Measurements from ENCODE around the gene PARP9.

PARP9 gene

GRCh38 chr3:122598151-122598550, 34.1 kb upstream of the PARP9 start:
- Histone ChIP-seq H4K91ac (ENCODE audit: low read depth, low read length, poor library complexity) (no peak overlapping the region), H3K36me3 (replicated peaks in 1 of 2; ENCODE audit: control insufficient read depth in 2 of 2, insufficient read depth in 2 of 2, low read length in 2 of 2) (no peaks in the 10 kb centered on the region), H3K4me1 (ENCODE audit: control insufficient read depth in 2 of 2, insufficient read depth in 1 of 2, low read depth in 1 of 2, low read length in 2 of 2) (no peaks in the 10 kb centered on the region), H3K4ac (ENCODE audit: low read length) (no peak overlapping the region), H3K79me1 (ENCODE audit: low read depth, low read length) (no peaks in the 10 kb centered on the region), H3K9me3 (replicated peaks in 1 of 2; ENCODE audit: control insufficient read depth in 2 of 2, insufficient read depth in 1 of 2, low read depth in 1 of 2, low read length in 2 of 2) (no peaks in the 10 kb centered on the region), H3K18ac (ENCODE audit: low read length) (no peak overlapping the region), H2BK12ac (ENCODE audit: low read length) (no peak overlapping the region), H3K14ac (ENCODE audit: low read length) (no peak overlapping the region), H2BK120ac (ENCODE audit: low read depth, low read length) (no peak overlapping the region), H3K27me3 (ENCODE audit: control insufficient read depth in 3 of 3, insufficient read depth in 3 of 3, low read depth in 1 of 3, low read length in 3 of 3) (peaks cover 0 to 4% (median 0%) of the 10 kb centered on the region in 3 experiments), H2BK5ac (ENCODE audit: low read length) (no peak overlapping the region), H3K4me3 (ENCODE audit: low read length in 2 of 2) (no peak overlapping the region), H3K4me2 (ENCODE audit: insufficient read depth, low read length, poor library complexity, severe bottlenecking) (no peak overlapping the region), H2AFZ (ENCODE audit: low read length) (no peak overlapping the region), H3K9ac (ENCODE audit: low read depth, low read length, poor library complexity) (no peak overlapping the region), H2AK5ac (ENCODE audit: low read depth, low read length) (no peak overlapping the region), H2BK15ac (ENCODE audit: low read length) (no peak overlapping the region), H4K8ac (ENCODE audit: low read depth, low read length) (no peak overlapping the region), H3K23ac (ENCODE audit: low read depth, low read length, poor library complexity) (no peak overlapping the region), H3K27ac (replicated peaks; ENCODE audit: low read length) (no peak overlapping the region)
- DNase-seq (ENCODE audit: low spot score), result no peak
- WGBS, 2 donors (ENCODE audit: extremely low coverage in 2 of 2, insufficient read length in 2 of 2, insufficient replicate concordance in 1 of 2), result no CpG with 5 or more reads among the region's 3 CpGs

- no peak for DNase-seq (ENCODE audit: low spot score)
These were observed 29.9 kb upstream of the PARP9 start for GRCh38 chr3:122594025-122594424.

GRCh38 chr3:122590610-122591009, 26.5 kb upstream of the PARP9 start:
- Histone ChIP-seq H3K14ac (ENCODE audit: low read length) (no peak overlapping the region), H3K79me1 (ENCODE audit: low read depth, low read length) (no peaks in the 10 kb centered on the region), H3K27ac (replicated peaks; ENCODE audit: low read length) (no peak overlapping the region), H2BK15ac (ENCODE audit: low read length) (no peak overlapping the region), H4K91ac (ENCODE audit: low read depth, low read length, poor library complexity) (no peak overlapping the region), H3K4ac (ENCODE audit: low read length) (no peak overlapping the region), H2AK5ac (ENCODE audit: low read depth, low read length) (no peak overlapping the region), H2BK12ac (ENCODE audit: low read length) (no peak overlapping the region), H2AFZ (ENCODE audit: low read length) (no peak overlapping the region), H3K18ac (ENCODE audit: low read length) (no peak overlapping the region), H3K9me3 (replicated peaks in 1 of 2; ENCODE audit: control insufficient read depth in 2 of 2, insufficient read depth in 1 of 2, low read depth in 1 of 2, low read length in 2 of 2) (no peaks in the 10 kb centered on the region), H3K23ac (ENCODE audit: low read depth, low read length, poor library complexity) (no peak overlapping the region), H3K9ac (ENCODE audit: low read depth, low read length, poor library complexity) (no peak overlapping the region), H4K8ac (ENCODE audit: low read depth, low read length) (no peak overlapping the region), H3K4me2 (ENCODE audit: insufficient read depth, low read length, poor library complexity, severe bottlenecking) (no peak overlapping the region), H3K27me3 (ENCODE audit: control insufficient read depth in 3 of 3, insufficient read depth in 3 of 3, low read depth in 1 of 3, low read length in 3 of 3) (no peaks in the 10 kb centered on the region), H2BK120ac (ENCODE audit: low read depth, low read length) (no peak overlapping the region), H3K36me3 (replicated peaks in 1 of 2; ENCODE audit: control insufficient read depth in 2 of 2, insufficient read depth in 2 of 2, low read length in 2 of 2) (no peaks in the 10 kb centered on the region), H2BK5ac (ENCODE audit: low read length) (no peak overlapping the region), H3K4me1 (ENCODE audit: control insufficient read depth in 2 of 2, insufficient read depth in 1 of 2, low read depth in 1 of 2, low read length in 2 of 2) (no peaks in the 10 kb centered on the region), H3K4me3 (ENCODE audit: low read length in 2 of 2) (no peak overlapping the region)
- no peak for DNase-seq (ENCODE audit: low spot score)
- no CpG with 5 or more reads among the region's 2 CpGs for WGBS, 2 donors (ENCODE audit: extremely low coverage in 2 of 2, insufficient read length in 2 of 2, insufficient replicate concordance in 1 of 2)

More at GRCh38 chr3:122594025-122594424, 29.9 kb upstream of the PARP9 start:
- Histone ChIP-seq H3K9ac (ENCODE audit: low read depth, low read length, poor library complexity) (no peak overlapping the region), H3K4me3 (ENCODE audit: low read length in 2 of 2) (no peak overlapping the region), H3K79me1 (ENCODE audit: low read depth, low read length) (no peaks in the 10 kb centered on the region), H3K14ac (ENCODE audit: low read length) (no peak overlapping the region), H3K36me3 (replicated peaks in 1 of 2; ENCODE audit: control insufficient read depth in 2 of 2, insufficient read depth in 2 of 2, low read length in 2 of 2) (no peaks in the 10 kb centered on the region), H3K4ac (ENCODE audit: low read length) (no peak overlapping the region), H2BK15ac (ENCODE audit: low read length) (no peak overlapping the region), H3K9me3 (replicated peaks in 1 of 2; ENCODE audit: control insufficient read depth in 2 of 2, insufficient read depth in 1 of 2, low read depth in 1 of 2, low read length in 2 of 2) (no peaks in the 10 kb centered on the region), H3K23ac (ENCODE audit: low read depth, low read length, poor library complexity) (no peak overlapping the region), H4K91ac (ENCODE audit: low read depth, low read length, poor library complexity) (no peak overlapping the region), H2AK5ac (ENCODE audit: low read depth, low read length) (no peak overlapping the region), H3K4me1 (ENCODE audit: control insufficient read depth in 2 of 2, insufficient read depth in 1 of 2, low read depth in 1 of 2, low read length in 2 of 2) (no peaks in the 10 kb centered on the region), H3K18ac (ENCODE audit: low read length) (no peak overlapping the region), H2BK5ac (ENCODE audit: low read length) (no peak overlapping the region), H2AFZ (ENCODE audit: low read length) (no peak overlapping the region), H4K8ac (ENCODE audit: low read depth, low read length) (no peak overlapping the region), H3K4me2 (ENCODE audit: insufficient read depth, low read length, poor library complexity, severe bottlenecking) (no peak overlapping the region), H2BK12ac (ENCODE audit: low read length) (no peak overlapping the region), H3K27me3 (ENCODE audit: control insufficient read depth in 3 of 3, insufficient read depth in 3 of 3, low read depth in 1 of 3, low read length in 3 of 3) (no peaks in the 10 kb centered on the region), H3K27ac (replicated peaks; ENCODE audit: low read length) (no peak overlapping the region), H2BK120ac (ENCODE audit: low read depth, low read length) (no peak overlapping the region)

- no peak overlapping the region for H2BK12ac ChIP-seq (ENCODE audit: low read length)
- no peaks in the 10 kb centered on the region for H3K79me1 ChIP-seq (ENCODE audit: low read depth, low read length)
- no peak overlapping the region for H3K14ac ChIP-seq (ENCODE audit: low read length)
- no peaks in the 10 kb centered on the region for H3K9me3 ChIP-seq (replicated peaks in 1 of 2; ENCODE audit: control insufficient read depth in 2 of 2, insufficient read depth in 1 of 2, low read depth in 1 of 2, low read length in 2 of 2)
- H2BK5ac ChIP-seq (ENCODE audit: low read length), result no peak overlapping the region
- H3K27ac ChIP-seq (replicated peaks; ENCODE audit: low read length), result no peak overlapping the region
- DNase-seq (ENCODE audit: low spot score), result no peak
- H3K18ac ChIP-seq (ENCODE audit: low read length), result no peak overlapping the region
- no peak overlapping the region for H4K91ac ChIP-seq (ENCODE audit: low read depth, low read length, poor library complexity)
- H3K4me3 ChIP-seq (ENCODE audit: low read length in 2 of 2), result no peak overlapping the region
- no peaks in the 10 kb centered on the region for H3K27me3 ChIP-seq (ENCODE audit: control insufficient read depth in 3 of 3, insufficient read depth in 3 of 3, low read depth in 1 of 3, low read length in 3 of 3)
- H2AFZ ChIP-seq (ENCODE audit: low read length), result no peak overlapping the region
- no peak overlapping the region for H2BK15ac ChIP-seq (ENCODE audit: low read length)
- H3K23ac ChIP-seq (ENCODE audit: low read depth, low read length, poor library complexity), result no peak overlapping the region
- WGBS, 2 donors (ENCODE audit: extremely low coverage in 2 of 2, insufficient read length in 2 of 2, insufficient replicate concordance in 1 of 2), result no CpG with 5 or more reads among the region's 5 CpGs
- no peak overlapping the region for H3K4me2 ChIP-seq (ENCODE audit: insufficient read depth, low read length, poor library complexity, severe bottlenecking)
- H3K4ac ChIP-seq (ENCODE audit: low read length), result no peak overlapping the region
- no peak overlapping the region for H3K9ac ChIP-seq (ENCODE audit: low read depth, low read length, poor library complexity)
- H2AK5ac ChIP-seq (ENCODE audit: low read depth, low read length), result no peak overlapping the region
- H3K4me1 ChIP-seq (ENCODE audit: control insufficient read depth in 2 of 2, insufficient read depth in 1 of 2, low read depth in 1 of 2, low read length in 2 of 2), result no peaks in the 10 kb centered on the region
- no peaks in the 10 kb centered on the region for H3K36me3 ChIP-seq (replicated peaks in 1 of 2; ENCODE audit: control insufficient read depth in 2 of 2, insufficient read depth in 2 of 2, low read length in 2 of 2)
- no peak overlapping the region for H2BK120ac ChIP-seq (ENCODE audit: low read depth, low read length)
- H4K8ac ChIP-seq (ENCODE audit: low read depth, low read length), result no peak overlapping the region
These were observed 25.2 kb upstream of the PARP9 start for GRCh38 chr3:122589297-122589696.

Measured in neuronal stem cell (in vitro differentiated cells).